ENCODE data around the gene SFXN3.
"Not testable (repeated sequence)": the region's sequence is repeated elsewhere in the genome, so short reads cannot be mapped to it uniquely, and the experiment has no call there.

SFXN3 gene

GRCh38 chr10:101020427-101021075 lies 10.5 kb upstream of the SFXN3 start:
- Mint-ChIP-seq H3K9me3 (no peaks in the 10 kb centered on the region), H3K27ac (no peak overlapping the region), H3K4me3 (no peak overlapping the region), H3K4me1 (peaks cover 10% of the 10 kb centered on the region), H3K27me3 (peaks cover 65% of the 10 kb centered on the region)
- DNase-seq, result no peak
- ATAC-seq, result no peak

- peaks cover 10% of the 10 kb centered on the region for H3K4me1 Mint-ChIP-seq
- DNase-seq, result no peak
- no peak overlapping the region for H3K27ac Mint-ChIP-seq
- peaks cover 58% of the 10 kb centered on the region for H3K27me3 Mint-ChIP-seq
- H3K4me3 Mint-ChIP-seq, result no peak overlapping the region
- no peaks in the 10 kb centered on the region for H3K9me3 Mint-ChIP-seq
- ATAC-seq, result no peak
These were observed 9.8 kb upstream of the SFXN3 start for GRCh38 chr10:101021239-101021638.

GRCh38 chr10:101021692-101022251 lies 9.3 kb upstream of the SFXN3 start:
- Mint-ChIP-seq H3K4me3 (no peak overlapping the region), H3K9me3 (no peaks in the 10 kb centered on the region), H3K27me3 (peaks cover 52% of the 10 kb centered on the region), H3K4me1 (peaks cover 10% of the 10 kb centered on the region), H3K27ac (no peak overlapping the region)
- DNase-seq (no peak), ATAC-seq (no peak)

- peaks cover 9% of the 10 kb centered on the region for H3K4me1 Mint-ChIP-seq
- no peaks in the 10 kb centered on the region for H3K9me3 Mint-ChIP-seq
- H3K4me3 Mint-ChIP-seq, result no peak overlapping the region
- ATAC-seq (no peak), DNase-seq (no peak)
- H3K27me3 Mint-ChIP-seq, result peaks cover 49% of the 10 kb centered on the region
- no peak overlapping the region for H3K27ac Mint-ChIP-seq
These were observed 7.9 kb upstream of the SFXN3 start for GRCh38 chr10:101022967-101023705.

GRCh38 chr10:101027106-101027720 lies 3.8 kb upstream of the SFXN3 start:
- Mint-ChIP-seq H3K4me1 (peaks cover 13% of the 10 kb centered on the region), H3K27me3 (peaks cover 31% of the 10 kb centered on the region), H3K9me3 (no peaks in the 10 kb centered on the region), H3K4me3 (no peak overlapping the region), H3K27ac (peak overlapping the region in 1 of 2 donors; percentile 53)
- no peak for DNase-seq
- ATAC-seq, result no peak

- Mint-ChIP-seq H3K27me3 (peaks cover 31% of the 10 kb centered on the region), H3K27ac (no peak overlapping the region), H3K4me3 (no peak overlapping the region), H3K4me1 (peaks cover 28% of the 10 kb centered on the region), H3K9me3 (no peaks in the 10 kb centered on the region)
- ATAC-seq (no peak), DNase-seq (no peak)
These were observed 2.3 kb upstream of the SFXN3 start for GRCh38 chr10:101028446-101029337.

- no peak for ATAC-seq
- Mint-ChIP-seq H3K4me1 (peaks cover 31% of the 10 kb centered on the region), H3K4me3 (no peak overlapping the region), H3K27me3 (peaks cover 31% of the 10 kb centered on the region), H3K9me3 (no peaks in the 10 kb centered on the region), H3K27ac (no peak overlapping the region)
- no peak for DNase-seq
These were observed 1.3 kb upstream of the SFXN3 start for GRCh38 chr10:101029520-101030295.

GRCh38 chr10:101030496-101031127 lies 422 bp upstream of the SFXN3 start:
- H3K27me3 Mint-ChIP-seq, result peaks cover 31% of the 10 kb centered on the region

GRCh38 chr10:101031796-101032636 lies 982 bp downstream of the SFXN3 start:
- H3K4me3 Mint-ChIP-seq, result peak overlapping the region; percentile 83 to 85

More at GRCh38 chr10:101030496-101031127, 422 bp upstream of the SFXN3 start:
- DNase-seq (no peak), ATAC-seq (no peak)
- Mint-ChIP-seq H3K4me3 (peak overlapping the region; percentile 83 to 85), H3K9me3 (no peaks in the 10 kb centered on the region), H3K4me1 (peaks cover 31% of the 10 kb centered on the region), H3K27ac (no peak overlapping the region)

GRCh38 chr10:101032637-101033224 lies 1.7 kb downstream of the SFXN3 start:
- Mint-ChIP-seq H3K9me3 (no peaks in the 10 kb centered on the region), H3K27ac (peak overlapping the region; percentile 45 to 87), H3K4me3 (peak overlapping the region; percentile 83 to 85), H3K4me1 (peaks cover 31% of the 10 kb centered on the region), H3K27me3 (peaks cover 25% of the 10 kb centered on the region)
- DNase-seq (peak; percentile 34 to 54), ATAC-seq (peak; percentile 64)

More at GRCh38 chr10:101031796-101032636, 982 bp downstream of the SFXN3 start:
- DNase-seq, result peak; percentile 54 to 62
- H3K4me1 Mint-ChIP-seq, result peaks cover 31% of the 10 kb centered on the region
- peaks cover 31% of the 10 kb centered on the region for H3K27me3 Mint-ChIP-seq
- H3K9me3 Mint-ChIP-seq, result no peaks in the 10 kb centered on the region
- ATAC-seq, result peak; percentile 58
- H3K27ac Mint-ChIP-seq, result peak overlapping the region; percentile 87 to 96

GRCh38 chr10:101033276-101033675 lies 2.2 kb downstream of the SFXN3 start:
- H3K27ac Mint-ChIP-seq, result no peak overlapping the region
- H3K27me3 Mint-ChIP-seq, result peaks cover 19% of the 10 kb centered on the region
- H3K4me1 Mint-ChIP-seq, result peaks cover 31% of the 10 kb centered on the region
- ATAC-seq, result no peak
- DNase-seq, result no peak
- H3K4me3 Mint-ChIP-seq, result peak overlapping the region in 1 of 2 donors; percentile 41
- H3K9me3 Mint-ChIP-seq, result no peaks in the 10 kb centered on the region

GRCh38 chr10:101034404-101034803 lies 3.4 kb downstream of the SFXN3 start:
- H3K27ac Mint-ChIP-seq, H3K9me3 Mint-ChIP-seq, H3K4me3 Mint-ChIP-seq, H3K27me3 Mint-ChIP-seq, DNase-seq, ATAC-seq: not testable (repeated sequence)
- H3K4me1 Mint-ChIP-seq, result peaks cover 31% of the 10 kb centered on the region

- no peak overlapping the region for H3K4me3 Mint-ChIP-seq
- H3K27me3 Mint-ChIP-seq, result no peaks in the 10 kb centered on the region
These were observed 4.3 kb downstream of the SFXN3 start for GRCh38 chr10:101035314-101035713.

More at GRCh38 chr10:101035314-101035713, 4.3 kb downstream of the SFXN3 start:
- no peak for ATAC-seq
- DNase-seq, result no peak
- H3K9me3 Mint-ChIP-seq, result no peaks in the 10 kb centered on the region
- H3K27ac Mint-ChIP-seq, result no peak overlapping the region
- H3K4me1 Mint-ChIP-seq, result peaks cover 29% of the 10 kb centered on the region

All from stimulated activated naive CD8-positive, alpha-beta T cell treated with anti-CD3 and anti-CD28 coated beads, Interleukin-15, amount 100 ng/mL, for 72 hours (primary cell).